IMR-90 (cell line): ENCODE measurements around the gene ALG6. TPM values are rescaled to one million over a fixed set of nuclear protein-coding genes. Genes with fewer than 3 reads are reported as not detected.

Experiments used
- ATAC-seq: fragments of 200-7000 bp; cut with Tn5 transposase; 2 replicates; pipeline ENCODE4 v1.9.1; 2020; ENCODE audit warnings: low read depth, mild to moderate bottlenecking, moderate library complexity
- BruUV-seq: library from RNA; stranded (reverse); fragments of 400-500 nt; replicated peaks from 2 replicates; lab custom pipeline; 2021; lab: Mats Ljungman, UMichigan
- CTCF ChIA-PET: fragments of 300-600 bp; formaldehyde crosslinking; extraction: SDS; loops from one replicate; lab custom pipeline; 2021; ENCODE audit warnings: antibody characterized with exemption; lab: Yijun Ruan, JAX
- POLR2A ChIA-PET: fragments of 300-600 bp; sonication (Branson Sonifier 250); formaldehyde crosslinking; loops from one replicate; lab custom pipeline; 2022; ENCODE audit warnings: antibody characterized with exemption; ENCODE audit not compliant: unreplicated experiment; lab: Charles Lee
- DNase-seq: peaks from one replicate; pipeline ENCODE4 v3.0.0; 2013
- H2AFZ ChIP-seq: replicated peaks from 2 replicates; pipeline ENCODE3; 2013; ENCODE audit warnings: low read length, mild to moderate bottlenecking; ENCODE audit not compliant: poor library complexity
- H2AK5ac ChIP-seq: 2 replicates; pipeline ENCODE4 v1.6.1; 2013; ENCODE audit warnings: low read depth, low read length, inconsistent platforms
- H2AK9ac ChIP-seq: replicated peaks from 2 replicates; pipeline ENCODE3; 2013; ENCODE audit warnings: mild to moderate bottlenecking, low read depth, low read length, moderate library complexity; ENCODE audit not compliant: poor library complexity
- H2BK120ac ChIP-seq: 2 replicates; pipeline ENCODE4 v1.6.1; 2013; ENCODE audit warnings: low read depth, low read length, inconsistent platforms
- H2BK15ac ChIP-seq: 3 replicates; pipeline ENCODE4 v1.6.1; 2013; ENCODE audit warnings: low read depth, low read length, inconsistent platforms
- H2BK20ac ChIP-seq: 2 replicates; pipeline ENCODE4 v1.6.1; 2013; ENCODE audit warnings: low read depth, mild to moderate bottlenecking, inconsistent platforms, low read length, moderate library complexity
- H2BK5ac ChIP-seq: 2 replicates; pipeline ENCODE4 v1.6.1; 2013; ENCODE audit warnings: mild to moderate bottlenecking, low read depth, low read length, inconsistent platforms; ENCODE audit not compliant: poor library complexity, severe bottlenecking
- H3K14ac ChIP-seq: replicated peaks from 2 replicates; pipeline ENCODE4 v1.6.1; 2013; ENCODE audit warnings: low read depth, low read length, inconsistent platforms
- H3K18ac ChIP-seq: 2 replicates; pipeline ENCODE4 v1.6.1; 2013; ENCODE audit warnings: low read depth, low read length, control low read depth
- H3K23ac ChIP-seq: 2 replicates; pipeline ENCODE4 v1.6.1; 2013; ENCODE audit warnings: low read depth, low read length, inconsistent platforms
- H3K27ac ChIP-seq: 2 replicates; pipeline ENCODE4 v1.5.1; 2013; ENCODE audit warnings: mild to moderate bottlenecking, control low read depth, low read length; ENCODE audit not compliant: insufficient read depth
- H3K27me3 ChIP-seq: 2 replicates; pipeline ENCODE4 v1.6.1; 2013; ENCODE audit warnings: low read length; ENCODE audit not compliant: control insufficient read depth, insufficient read depth
- H3K36me3 ChIP-seq: 2 replicates; pipeline ENCODE4 v1.6.1; 2013; ENCODE audit warnings: low read length, mixed read lengths; ENCODE audit not compliant: control insufficient read depth, insufficient read depth
- H3K4ac ChIP-seq: 2 replicates; pipeline ENCODE4 v1.6.1; 2013; ENCODE audit warnings: low read depth, low read length, inconsistent platforms
- H3K4me1 ChIP-seq: 2 replicates; pipeline ENCODE4 v1.6.1; 2013; ENCODE audit warnings: low read length, mixed read lengths; ENCODE audit not compliant: control insufficient read depth, insufficient read depth
- H3K4me2 ChIP-seq: 2 replicates; pipeline ENCODE4 v1.6.1; 2013; ENCODE audit warnings: low read depth, mild to moderate bottlenecking, control low read depth, low read length, moderate library complexity
- H3K4me3 ChIP-seq: 2 replicates; pipeline ENCODE4 v1.5.1; 2013; ENCODE audit warnings: low read depth, mild to moderate bottlenecking, control low read depth, low read length, moderate library complexity; ENCODE audit not compliant: insufficient read depth
- H3K56ac ChIP-seq: 2 replicates; pipeline ENCODE4 v1.6.1; 2013; ENCODE audit warnings: low read length, inconsistent platforms; ENCODE audit not compliant: insufficient read depth; ENCODE audit errors: extremely low read depth
- H3K79me1 ChIP-seq, 2 experiments: 2 replicates each; pipeline ENCODE4 v1.6.1; 2013; ENCODE audit warnings: low read length in 2 of 2, inconsistent platforms in 1 of 2, low read depth in 1 of 2
- H3K9ac ChIP-seq: 2 replicates; pipeline ENCODE4 v1.6.1; 2013; ENCODE audit warnings: low read depth, low read length, control low read depth
- H3K9me1 ChIP-seq: 2 replicates; pipeline ENCODE4 v1.6.1; 2013; ENCODE audit warnings: low read length, inconsistent platforms; ENCODE audit not compliant: insufficient read depth
- H3K9me3 ChIP-seq: 2 replicates; pipeline ENCODE4 v1.6.1; 2013; ENCODE audit warnings: low read length; ENCODE audit not compliant: control insufficient read depth, insufficient read depth
- H4K20me1 ChIP-seq: 2 replicates; pipeline ENCODE4 v1.6.1; 2013; ENCODE audit warnings: low read length, inconsistent platforms; ENCODE audit not compliant: insufficient read depth
- H4K5ac ChIP-seq: 2 replicates; pipeline ENCODE4 v1.6.1; 2013; ENCODE audit warnings: mild to moderate bottlenecking, low read depth, low read length, control low read depth
- H4K8ac ChIP-seq, 2 experiments: 2 replicates each; pipeline ENCODE4 v1.6.1; 2013; ENCODE audit warnings: low read depth in 2 of 2, low read length in 2 of 2, control low read depth in 1 of 2, inconsistent platforms in 1 of 2
- H4K91ac ChIP-seq: 2 replicates; pipeline ENCODE4 v1.6.1; 2013; ENCODE audit warnings: low read depth, low read length, inconsistent platforms; ENCODE audit not compliant: insufficient read depth
- CTCF ChIP-seq: conservative IDR thresholded peaks from 2 replicates; pipeline ENCODE4 v1.5.1; 2012; ENCODE audit warnings: mild to moderate bottlenecking, low read depth, low read length, improper control_type of control experiment
- MAZ ChIP-seq: IDR thresholded peaks from 2 replicates; pipeline ENCODE4 v1.6.1; 2012; ENCODE audit warnings: low read depth, mild to moderate bottlenecking, low read length, improper control_type of control experiment, moderate library complexity, borderline replicate concordance
- NFE2L2 ChIP-seq: fragments of 150-350 bp; IDR thresholded peaks from 2 replicates; pipeline ENCODE4 v1.6.1; 2016; ENCODE audit warnings: low read depth, mild to moderate bottlenecking, low read length
- WGBS, 2 experiments: methylation state at CpG; one replicate each; pipeline versions ENCODE4 v1.1.5 to v1.1.7; 2013; ENCODE audit warnings: missing lambda C conversion rate in 2 of 2; ENCODE audit not compliant: insufficient read length in 1 of 2; ENCODE audit errors: extremely low coverage in 2 of 2; 5-methylcytosine and 5-hydroxymethylcytosine counted together
- dilution Hi-C: fragments of 300-500 bp; cut with HindIII; formaldehyde crosslinking; loops from one replicate; pipeline ENCODE4 v1.14.3; 2018; ENCODE audit warnings: low sequenced_read_pairs; ENCODE audit not compliant: unreplicated experiment
- in situ Hi-C: fragments of 300-500 bp; cut with MboI; formaldehyde crosslinking; loops from 3 replicates; pipeline ENCODE4 v1.14.3; 2019; ENCODE audit warnings: low sequenced_read_pairs, inconsistent platforms, mixed read lengths
- intact Hi-C: fragments of 100-400 bp; cut with micrococcal nuclease; formaldehyde crosslinking; loops from 2 replicates; pipeline ENCODE4 v1.10.0; 2022
- polyA plus RNA-seq, 3 experiments: library from polyadenylated mRNA; depleted of rRNA; stranded (reverse); fragments of >200 nt; gene quantifications; 2 replicates each; pipeline ENCODE4 v1.2.3, GENCODE V29; 2012; ENCODE audit warnings: low replicate concordance in 1 of 3
- total RNA-seq: library from RNA; depleted of rRNA; stranded (reverse); fragments of >200 nt; gene quantifications from 2 replicates; pipeline ENCODE4 v1.2.3, GENCODE V29; 2012
- TF ChIP-seq, protein P1 (sequence below): fragments of 150-350 bp; IDR thresholded peaks from 2 replicates; pipeline ENCODE4 v1.6.1; 2017; ENCODE audit warnings: mild to moderate bottlenecking, antibody characterized with exemption, low read length, low read depth

ALG6 gene
- total and polyA plus RNA-seq, 2 of the 4 experiments (the other 2 are of a cell fraction) = 4.8 to 6.5 TPM

GRCh38 chr1:63401945-63402344 is 34.5 kb downstream of the ALG6 start:
- H4K8ac ChIP-seq = no peak overlapping the region
- no TSS peak for BruUV-seq
- H3K14ac ChIP-seq = no peak overlapping the region
- H2AK9ac ChIP-seq = no peak overlapping the region
- no peak overlapping the region for H2AFZ ChIP-seq
- H3K4me3 ChIP-seq = no peak overlapping the region
- no peak overlapping the region for H2BK120ac ChIP-seq
- in situ Hi-C loops (no loop called here), dilution Hi-C loops (no loop called here), intact Hi-C loops (no loop called here)
- no peaks in the 10 kb centered on the region for H3K4me1 ChIP-seq
- H4K20me1 ChIP-seq = no peaks in the 10 kb centered on the region
- H3K27ac ChIP-seq = no peak overlapping the region
- H2AK5ac ChIP-seq = no peak overlapping the region
- no peaks in the 10 kb centered on the region for H3K79me1 ChIP-seq
- no peak overlapping the region for H4K5ac ChIP-seq
- no CpG with 5 or more reads among the region's 4 CpGs for WGBS, 2 experiments
- no peaks in the 10 kb centered on the region for H3K27me3 ChIP-seq
- H2BK5ac ChIP-seq = no peak overlapping the region
- no peak for ATAC-seq
- H3K9me3 ChIP-seq = no peaks in the 10 kb centered on the region
- TF ChIP-seq MAZ (no peak), CTCF (no peak), NFE2L2 (no peak)
- TF ChIP-seq, protein P1, sequence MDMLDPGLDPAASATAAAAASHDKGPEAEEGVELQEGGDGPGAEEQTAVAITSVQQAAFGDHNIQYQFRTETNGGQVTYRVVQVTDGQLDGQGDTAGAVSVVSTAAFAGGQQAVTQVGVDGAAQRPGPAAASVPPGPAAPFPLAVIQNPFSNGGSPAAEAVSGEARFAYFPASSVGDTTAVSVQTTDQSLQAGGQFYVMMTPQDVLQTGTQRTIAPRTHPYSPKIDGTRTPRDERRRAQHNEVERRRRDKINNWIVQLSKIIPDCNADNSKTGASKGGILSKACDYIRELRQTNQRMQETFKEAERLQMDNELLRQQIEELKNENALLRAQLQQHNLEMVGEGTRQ = no peak
- no peak overlapping the region for H3K18ac ChIP-seq
- no peak overlapping the region for H3K4ac ChIP-seq
- no peak overlapping the region for H4K91ac ChIP-seq
- H2BK15ac ChIP-seq = no peak overlapping the region
- DNase-seq = no peak
- no peak overlapping the region for H2BK20ac ChIP-seq
- no peak overlapping the region for H3K9ac ChIP-seq
- no peak overlapping the region for H3K4me2 ChIP-seq
- no peaks in the 10 kb centered on the region for H3K9me1 ChIP-seq
- H3K56ac ChIP-seq = no peak overlapping the region
- ChIA-PET CTCF (interaction anchor here (0.7 kb wide), 1 partner anchor 76 kb away, joined by 3 read pairs; no protein-coding TSS in a partner anchor), POLR2A (no interaction called here)
- 0 out of 2 replicates have a peak, but pooled peaks cover 2% of the 10 kb centered on the region for H3K36me3 ChIP-seq
- no peak overlapping the region for H3K23ac ChIP-seq
